K562 (cell line): ENCODE results near the gene SPTBN4. TPM values are rescaled to one million over a fixed set of nuclear protein-coding genes. Genes with fewer than 3 reads are reported as not detected.

Experiments
- ATAC-seq: fragments of 200-7000 bp; cut with Tn5 transposase; 3 replicates; pipeline ENCODE4 v1.9.1; 2020; ENCODE audit warnings: moderate library complexity
- BruUV-seq: library from RNA; stranded (reverse); fragments of 400-500 nt; replicated peaks from 2 replicates; lab custom pipeline; 2021; lab: Mats Ljungman, UMichigan
- CTCF ChIA-PET: fragments of 300-600 bp; formaldehyde crosslinking; extraction: SDS; loops from one replicate; lab custom pipeline; 2021; ENCODE audit warnings: low intra/inter-chr PET ratio; lab: Yijun Ruan, JAX
- POLR2A ChIA-PET: fragments of 300-600, 350-650 bp; sonication (Branson Sonifier 250); formaldehyde crosslinking; extraction: SDS; loops from one replicate; lab custom pipeline; 2021; ENCODE audit warnings: antibody characterized with exemption, inconsistent platforms; lab: Yijun Ruan, JAX
- DNase-seq, 4 experiments: peaks; one replicate each; pipeline versions ENCODE4 v3.0.0 to v3.0.0-alpha.2; 2011 to 2018; ENCODE audit warnings: low spot score in 3 of 4, mixed read lengths in 3 of 4; ENCODE audit errors: extremely low read depth in 1 of 4
- FAIRE-seq: peaks from 2 replicates; lab custom pipeline; 2011; peaks lifted over from hg19 to GRCh38; lab: Jason Lieb, UNC
- H2AFZ ChIP-seq: 2 replicates; pipeline ENCODE4 v1.6.0; 2011; ENCODE audit warnings: low read depth, low read length, control low read depth, inconsistent platforms
- H3K27ac ChIP-seq: fragments of 200-600 bp; 3 replicates; pipeline ENCODE4 v1.8.0; 2011; ENCODE audit warnings: low read depth, mild to moderate bottlenecking, control low read depth, inconsistent platforms, low read length, moderate library complexity, mixed read lengths; ENCODE audit errors: extremely low read depth
- H3K27me3 ChIP-seq, 2 experiments: fragments of 300-600 bp in 1 of 2; 2 replicates in 1 of 2; 3 replicates in 1 of 2; pipeline versions ENCODE4 v1.6.0 to v1.8.0; 2011; ENCODE audit warnings: inconsistent platforms in 2 of 2, low read length in 2 of 2, mild to moderate bottlenecking in 1 of 2, mixed read lengths in 1 of 2, moderate library complexity in 1 of 2; ENCODE audit not compliant: control insufficient read depth in 2 of 2, insufficient read depth in 2 of 2
- H3K36me3 ChIP-seq: fragments of 300-600 bp; 3 replicates; pipeline ENCODE4 v1.8.0; 2011; ENCODE audit warnings: mild to moderate bottlenecking, low read length, inconsistent platforms; ENCODE audit not compliant: control insufficient read depth, insufficient read depth
- H3K4me1 ChIP-seq, 2 experiments: fragments of 200-600 bp in 1 of 2; replicated peaks in 1 of 2; 2 replicates in 1 of 2; 3 replicates in 1 of 2; pipeline versions ENCODE4 v1.5.1 to v1.8.0; 2011; ENCODE audit warnings: inconsistent platforms in 2 of 2, low read length in 2 of 2, mild to moderate bottlenecking in 1 of 2, mixed read lengths in 1 of 2, moderate library complexity in 1 of 2; ENCODE audit not compliant: control insufficient read depth in 2 of 2, insufficient read depth in 2 of 2
- H3K4me2 ChIP-seq: 2 replicates; pipeline ENCODE4 v1.6.1; 2011; ENCODE audit warnings: low read length, control low read depth, inconsistent platforms, mixed read lengths; ENCODE audit not compliant: insufficient read depth
- H3K4me3 ChIP-seq: fragments of 200-600 bp; sonication (generic), shearing (Covaris generic); 2 replicates; pipeline ENCODE4 v1.5.1; 2016; ENCODE audit warnings: control low read depth, inconsistent platforms
- H3K79me2 ChIP-seq: fragments of 200-600 bp; 3 replicates; pipeline ENCODE4 v1.8.0; 2011; ENCODE audit warnings: low read length, inconsistent platforms; ENCODE audit not compliant: control insufficient read depth, insufficient read depth
- H3K9ac ChIP-seq, 2 experiments: 2 replicates each; pipeline versions ENCODE4 v1.6.0 to v1.6.1; 2011; ENCODE audit warnings: low read depth in 2 of 2, low read length in 2 of 2, control low read depth in 1 of 2, inconsistent platforms in 1 of 2, mild to moderate bottlenecking in 1 of 2, mixed read lengths in 1 of 2; ENCODE audit not compliant: insufficient read depth in 1 of 2
- H3K9me1 ChIP-seq: one replicate; pipeline ENCODE4 v1.6.0; 2011; ENCODE audit warnings: inconsistent platforms, mild to moderate bottlenecking, low read length, moderate library complexity; ENCODE audit not compliant: control insufficient read depth, insufficient read depth
- H3K9me3 ChIP-seq: replicated peaks from 2 replicates; pipeline ENCODE4 v1.5.1; 2011; ENCODE audit warnings: low read depth, low read length, inconsistent platforms; ENCODE audit not compliant: control insufficient read depth, insufficient read depth
- H4K20me1 ChIP-seq: replicated peaks from 2 replicates; pipeline ENCODE4 v1.6.1; 2011; ENCODE audit warnings: low read length, inconsistent platforms, mixed read lengths; ENCODE audit not compliant: control insufficient read depth, insufficient read depth
- CCNT2 ChIP-seq: IDR thresholded peaks from 2 replicates; pipeline ENCODE4 v1.6.1; 2011; ENCODE audit warnings: borderline replicate concordance, low read depth, mild to moderate bottlenecking, moderate library complexity, mixed read lengths, low read length; ENCODE audit not compliant: insufficient read length; ENCODE audit errors: extremely low read depth
- ELF4 ChIP-seq: fragments of 450-650 bp; formaldehyde crosslinking; IDR thresholded peaks from 2 replicates; pipeline ENCODE4 v1.4.0; 2022; ENCODE audit warnings: missing genetic modification characterization
- GABPA ChIP-seq: fragments of 200-800 bp; sonication (Bioruptor generic); conservative IDR thresholded peaks from 2 replicates; pipeline ENCODE4 v1.6.1; 2016; ENCODE audit warnings: low read depth, missing genetic modification characterization, missing compliant biosample characterization
- MEF2A ChIP-seq: IDR thresholded peaks from 2 replicates; pipeline ENCODE4 v1.6.1; 2011; ENCODE audit warnings: low read depth, mild to moderate bottlenecking, low read length, moderate library complexity; ENCODE audit not compliant: control insufficient read depth
- NFIC ChIP-seq: fragments of 450-650 bp; IDR thresholded peaks from 2 replicates; pipeline ENCODE4 v1.6.1; 2017; ENCODE audit warnings: mild to moderate bottlenecking, inconsistent platforms
- PHB ChIP-seq: fragments of 250-450 bp; sonication (Bioruptor Pico); IDR thresholded peaks from 2 replicates; pipeline ENCODE4 v1.5.0; 2021
- PTBP1 ChIP-seq: fragments of 200-400 bp; formaldehyde crosslinking; IDR thresholded peaks from 2 replicates; pipeline ENCODE4 v1.6.1; 2017; ENCODE audit warnings: low read depth, low read length
- RAD51 ChIP-seq: fragments of 450-650 bp; IDR thresholded peaks from 2 replicates; pipeline ENCODE4 v1.7.1; 2016; ENCODE audit warnings: low read depth, mild to moderate bottlenecking, borderline replicate concordance
- SMARCC2 ChIP-seq: fragments of 450-650 bp; IDR thresholded peaks from 2 replicates; pipeline ENCODE4 v1.6.1; 2017; ENCODE audit warnings: antibody characterized with exemption, moderate library complexity, mild to moderate bottlenecking, low read depth
- TAL1 ChIP-seq: fragments of 450-650 bp; IDR thresholded peaks from 2 replicates; pipeline ENCODE4 v1.6.1; 2016; ENCODE audit warnings: mild to moderate bottlenecking
- ZNF583 ChIP-seq: fragments of 250-450 bp; sonication (Bioruptor Pico); IDR thresholded peaks from 2 replicates; pipeline ENCODE4 v1.4.0; 2020
- ZNF830 ChIP-seq: fragments of 250-450 bp; sonication (Bioruptor Pico); IDR thresholded peaks from 2 replicates; pipeline ENCODE4 v1.5.0; 2021; ENCODE audit warnings: mild to moderate bottlenecking
- ZSCAN29 ChIP-seq: fragments of 450-650 bp; IDR thresholded peaks from 2 replicates; pipeline ENCODE4 v1.6.1; 2017
- WGBS: fragments of 100-300 bp; shearing (Covaris generic); methylation state at CpG from one replicate; pipeline ENCODE4 v1.1.6; 2016; ENCODE audit warnings: low coverage, mixed read lengths; ENCODE audit not compliant: insufficient coverage; ENCODE audit errors: missing lambda C conversion rate; 5-methylcytosine and 5-hydroxymethylcytosine counted together
- in situ Hi-C: fragments of 300-500 bp; cut with MboI; formaldehyde crosslinking; loops from 4 replicates; pipeline ENCODE4 v1.15.0; 2018; ENCODE audit warnings: inconsistent platforms, mixed read lengths
- intact Hi-C: fragments of 100-400 bp; cut with micrococcal nuclease; formaldehyde crosslinking; loops from 2 replicates; pipeline ENCODE4 v1.14.2; 2022
- polyA plus RNA-seq, 8 experiments: library from polyadenylated mRNA; depleted of rRNA in 4 of 8; stranded (reverse) in 5 of 8; unstranded in 3 of 8; fragments of >200 nt; fragmentation: Nextera tagmentation in 2 of 8; fragmentation: Illumina TruSeq in 1 of 8; extraction: Ambion mirVana in 2 of 8; extraction: Trizol in 1 of 8; gene quantifications; 2 replicates each; pipeline versions ENCODE4 v1.2.1 to v1.2.3, GENCODE V29; 2011 to 2014; ENCODE audit warnings: inconsistent platforms in 1 of 8, missing spikeins in 1 of 8
- total RNA-seq, 7 experiments: library from RNA; depleted of rRNA in 6 of 7; stranded (reverse); fragments of >200 nt in 6 of 7; fragmentation: Illumina TruSeq in 2 of 7; extraction: Trizol in 2 of 7; gene quantifications; 2 replicates each; pipeline versions ENCODE4 v1.2.1 to v1.2.3, GENCODE V29; 2011 to 2021; ENCODE audit warnings: low replicate concordance in 1 of 7
- TF ChIP-seq, protein P1 (sequence below): sonication (generic); formaldehyde crosslinking; IDR thresholded peaks from 2 replicates; pipeline ENCODE4 v1.5.0; 2020; ENCODE audit warnings: missing genetic modification reagents
- TF ChIP-seq, protein P2 (sequence below): conservative IDR thresholded peaks from 2 replicates; pipeline ENCODE4 v1.6.1; 2011; ENCODE audit warnings: low read depth, mild to moderate bottlenecking, low read length; ENCODE audit not compliant: control insufficient read depth
- TF ChIP-seq, protein P3 (sequence below): fragments of 250-450 bp; sonication (Bioruptor Pico); IDR thresholded peaks from 2 replicates; pipeline ENCODE4 v1.5.0; 2021
- TF ChIP-seq, protein P4 (sequence below): fragments of 250-450 bp; sonication (Bioruptor Pico); IDR thresholded peaks from 2 replicates; pipeline ENCODE4 v1.8.0; 2021; ENCODE audit warnings: mild to moderate bottlenecking, moderate library complexity
- TF ChIP-seq, protein P5 (sequence below): sonication (generic); formaldehyde crosslinking; IDR thresholded peaks from 2 replicates; pipeline ENCODE4 v1.8.1; 2022; ENCODE audit warnings: missing genetic modification reagents

SPTBN4 gene
- total and polyA plus RNA-seq, 9 of the 15 experiments (the other 6 are each of a cell fraction or from before 2014, with no cell fraction given) = 0.01 to 1.5 (median 0.86) TPM

DNA sequence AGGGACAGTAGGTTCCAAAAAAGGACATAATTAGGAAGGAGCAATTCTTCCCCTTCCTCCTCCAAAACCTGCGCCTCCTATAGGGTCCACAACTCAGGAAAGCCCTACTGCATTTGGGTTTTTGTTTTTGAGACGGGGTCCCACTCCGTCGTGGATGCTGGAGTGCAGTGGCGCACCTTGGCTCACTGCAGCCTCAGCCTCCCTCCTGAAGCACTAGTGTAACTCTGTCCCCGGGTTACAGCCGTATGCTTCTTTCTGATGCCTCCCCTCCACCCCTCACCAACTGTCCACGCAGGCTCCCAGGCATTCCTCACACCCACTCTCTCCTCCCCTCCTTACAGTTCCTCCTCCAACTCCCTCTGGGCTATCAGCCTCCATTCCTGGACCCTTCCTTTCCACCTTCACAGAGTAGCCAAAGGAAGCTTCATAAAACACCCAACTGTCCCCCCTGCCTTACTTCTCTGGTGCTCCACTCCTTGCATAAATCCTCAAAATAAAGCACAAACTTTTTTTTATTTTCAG, 20.5 kb upstream of the SPTBN4 start:
- in situ Hi-C loops (no loop called here), intact Hi-C loops (no loop called here)
- ChIA-PET POLR2A (interaction anchor here (0.7 to 3.1 kb wide), 9 partner anchors 9 to 156 kb away, joined by 3 to 27 read pairs (median 5); partner anchors contain the start of gene BLVRB), CTCF (no interaction called here)
- ATAC-seq (no peak), DNase-seq (peak in 1 of 4 experiments; percentile 30), FAIRE-seq (no peak)
- Histone ChIP-seq H3K79me2 (peaks cover 27% of the 10 kb centered on the region), H3K4me3 (no peak overlapping the region), H3K9me3 (no peaks in the 10 kb centered on the region), H3K27ac (peak overlapping the region; percentile 95), H3K27me3 (no peaks in the 10 kb centered on the region), H3K9me1 (no peaks in the 10 kb centered on the region), H3K36me3 (peaks cover 47% of the 10 kb centered on the region), H3K9ac (peak overlapping the region; percentile 70 to 77; a peak in 3 of 4 replicates), H2AFZ (no peak overlapping the region), H4K20me1 (peaks cover 16% of the 10 kb centered on the region), H3K4me2 (peak overlapping the region; percentile 70), H3K4me1 (peaks cover 23 to 29% of the 10 kb centered on the region in 2 experiments)
- BruUV-seq = no TSS peak
- 43% methylated on average over 8 of the region's 8 CpGs for WGBS
- TF ChIP-seq CCNT2 = no peak
- TF ChIP-seq PTBP1 = 0 out of 2 replicates have a peak, but pooled peaks have one; percentile 22
- TF ChIP-seq NFIC = no peak
- TF ChIP-seq, protein P1, sequence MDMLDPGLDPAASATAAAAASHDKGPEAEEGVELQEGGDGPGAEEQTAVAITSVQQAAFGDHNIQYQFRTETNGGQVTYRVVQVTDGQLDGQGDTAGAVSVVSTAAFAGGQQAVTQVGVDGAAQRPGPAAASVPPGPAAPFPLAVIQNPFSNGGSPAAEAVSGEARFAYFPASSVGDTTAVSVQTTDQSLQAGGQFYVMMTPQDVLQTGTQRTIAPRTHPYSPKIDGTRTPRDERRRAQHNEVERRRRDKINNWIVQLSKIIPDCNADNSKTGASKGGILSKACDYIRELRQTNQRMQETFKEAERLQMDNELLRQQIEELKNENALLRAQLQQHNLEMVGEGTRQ = no peak
- no peak; the same call in 1 of the 2 replicates for TF ChIP-seq ZNF830 (CRISPR knock-in tag)
- no peak for TF ChIP-seq TAL1
- no peak for TF ChIP-seq ZNF583
- TF ChIP-seq RAD51 = no peak
- TF ChIP-seq, protein P2, sequence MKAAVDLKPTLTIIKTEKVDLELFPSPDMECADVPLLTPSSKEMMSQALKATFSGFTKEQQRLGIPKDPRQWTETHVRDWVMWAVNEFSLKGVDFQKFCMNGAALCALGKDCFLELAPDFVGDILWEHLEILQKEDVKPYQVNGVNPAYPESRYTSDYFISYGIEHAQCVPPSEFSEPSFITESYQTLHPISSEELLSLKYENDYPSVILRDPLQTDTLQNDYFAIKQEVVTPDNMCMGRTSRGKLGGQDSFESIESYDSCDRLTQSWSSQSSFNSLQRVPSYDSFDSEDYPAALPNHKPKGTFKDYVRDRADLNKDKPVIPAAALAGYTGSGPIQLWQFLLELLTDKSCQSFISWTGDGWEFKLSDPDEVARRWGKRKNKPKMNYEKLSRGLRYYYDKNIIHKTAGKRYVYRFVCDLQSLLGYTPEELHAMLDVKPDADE = no peak
- peak; percentile 80; the same call in 1 of the 2 replicates for TF ChIP-seq PHB (CRISPR knock-in tag)
- no peak for TF ChIP-seq ZSCAN29
- TF ChIP-seq, protein P3, sequence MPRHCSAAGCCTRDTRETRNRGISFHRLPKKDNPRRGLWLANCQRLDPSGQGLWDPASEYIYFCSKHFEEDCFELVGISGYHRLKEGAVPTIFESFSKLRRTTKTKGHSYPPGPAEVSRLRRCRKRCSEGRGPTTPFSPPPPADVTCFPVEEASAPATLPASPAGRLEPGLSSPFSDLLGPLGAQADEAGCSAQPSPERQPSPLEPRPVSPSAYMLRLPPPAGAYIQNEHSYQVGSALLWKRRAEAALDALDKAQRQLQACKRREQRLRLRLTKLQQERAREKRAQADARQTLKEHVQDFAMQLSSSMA (CRISPR knock-in tag) = peak; percentile 59; the same call in 1 of the 2 replicates
- TF ChIP-seq ELF4 (CRISPR knock-in tag) = peak; percentile 93
- no peak for TF ChIP-seq SMARCC2
- no peak for TF ChIP-seq MEF2A
- TF ChIP-seq, protein P4, sequence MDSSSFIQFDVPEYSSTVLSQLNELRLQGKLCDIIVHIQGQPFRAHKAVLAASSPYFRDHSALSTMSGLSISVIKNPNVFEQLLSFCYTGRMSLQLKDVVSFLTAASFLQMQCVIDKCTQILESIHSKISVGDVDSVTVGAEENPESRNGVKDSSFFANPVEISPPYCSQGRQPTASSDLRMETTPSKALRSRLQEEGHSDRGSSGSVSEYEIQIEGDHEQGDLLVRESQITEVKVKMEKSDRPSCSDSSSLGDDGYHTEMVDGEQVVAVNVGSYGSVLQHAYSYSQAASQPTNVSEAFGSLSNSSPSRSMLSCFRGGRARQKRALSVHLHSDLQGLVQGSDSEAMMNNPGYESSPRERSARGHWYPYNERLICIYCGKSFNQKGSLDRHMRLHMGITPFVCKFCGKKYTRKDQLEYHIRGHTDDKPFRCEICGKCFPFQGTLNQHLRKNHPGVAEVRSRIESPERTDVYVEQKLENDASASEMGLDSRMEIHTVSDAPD (CRISPR knock-in tag) = no peak
- TF ChIP-seq, protein P5, sequence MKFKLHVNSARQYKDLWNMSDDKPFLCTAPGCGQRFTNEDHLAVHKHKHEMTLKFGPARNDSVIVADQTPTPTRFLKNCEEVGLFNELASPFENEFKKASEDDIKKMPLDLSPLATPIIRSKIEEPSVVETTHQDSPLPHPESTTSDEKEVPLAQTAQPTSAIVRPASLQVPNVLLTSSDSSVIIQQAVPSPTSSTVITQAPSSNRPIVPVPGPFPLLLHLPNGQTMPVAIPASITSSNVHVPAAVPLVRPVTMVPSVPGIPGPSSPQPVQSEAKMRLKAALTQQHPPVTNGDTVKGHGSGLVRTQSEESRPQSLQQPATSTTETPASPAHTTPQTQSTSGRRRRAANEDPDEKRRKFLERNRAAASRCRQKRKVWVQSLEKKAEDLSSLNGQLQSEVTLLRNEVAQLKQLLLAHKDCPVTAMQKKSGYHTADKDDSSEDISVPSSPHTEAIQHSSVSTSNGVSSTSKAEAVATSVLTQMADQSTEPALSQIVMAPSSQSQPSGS (CRISPR knock-in tag) = no peak
- no peak for TF ChIP-seq GABPA
